BLaER1 (cell line): Measurements from ENCODE around the gene TCF15.

Experiments
- H3K27ac ChIP-seq: shearing (Covaris generic); formaldehyde crosslinking; 2 replicates; pipeline ENCODE4 v1.8.1; 2022
- H3K27me3 ChIP-seq: shearing (Covaris generic); formaldehyde crosslinking; 2 replicates; pipeline ENCODE4 v1.8.1; 2022
- H3K36me3 ChIP-seq: shearing (Covaris generic); formaldehyde crosslinking; 2 replicates; pipeline ENCODE4 v1.8.1; 2022
- H3K4me1 ChIP-seq: shearing (Covaris generic); formaldehyde crosslinking; 2 replicates; pipeline ENCODE4 v1.8.1; 2022
- H3K4me2 ChIP-seq: shearing (Covaris generic); formaldehyde crosslinking; 2 replicates; pipeline ENCODE4 v1.8.1; 2022
- H3K4me3 ChIP-seq: shearing (Covaris generic); formaldehyde crosslinking; 2 replicates; pipeline ENCODE4 v1.8.1; 2022
- H3K9ac ChIP-seq: shearing (Covaris generic); formaldehyde crosslinking; 2 replicates; pipeline ENCODE4 v1.8.1; 2022
- H3K9me3 ChIP-seq: shearing (Covaris generic); formaldehyde crosslinking; 2 replicates; pipeline ENCODE4 v1.8.1; 2022
- H4K20me1 ChIP-seq: shearing (Covaris generic); formaldehyde crosslinking; 2 replicates; pipeline ENCODE4 v1.8.1; 2022
- Cebpa-rat ChIP-seq: shearing (Covaris generic); IDR thresholded peaks from 2 replicates; pipeline ENCODE4 v1.8.1; 2022

TCF15 gene

GRCh38 chr20:631101-631500 lies 21.0 kb upstream of the TCF15 start:
- Histone ChIP-seq H3K4me1 (no peaks in the 10 kb centered on the region), H3K4me2 (no peak overlapping the region), H3K4me3 (no peak overlapping the region), H3K27me3 (no peaks in the 10 kb centered on the region), H3K36me3 (no peaks in the 10 kb centered on the region), H3K9me3 (no peaks in the 10 kb centered on the region), H3K27ac (no peak overlapping the region), H4K20me1 (no peaks in the 10 kb centered on the region), H3K9ac (no peak overlapping the region)
- no peak for TF ChIP-seq Cebpa-rat

GRCh38 chr20:626579-626978 lies 16.5 kb upstream of the TCF15 start:
- no peak for TF ChIP-seq Cebpa-rat
- Histone ChIP-seq H4K20me1 (no peaks in the 10 kb centered on the region), H3K36me3 (no peaks in the 10 kb centered on the region), H3K27ac (no peak overlapping the region), H3K4me3 (no peak overlapping the region), H3K27me3 (no peaks in the 10 kb centered on the region), H3K9me3 (no peaks in the 10 kb centered on the region), H3K4me2 (no peak overlapping the region), H3K9ac (no peak overlapping the region), H3K4me1 (no peaks in the 10 kb centered on the region)

GRCh38 chr20:625360-625932 lies 15.3 kb upstream of the TCF15 start:
- no peaks in the 10 kb centered on the region for H3K9me3 ChIP-seq
- H3K4me3 ChIP-seq = no peak overlapping the region
- no peak overlapping the region for H3K27ac ChIP-seq
- TF ChIP-seq Cebpa-rat = no peak
- no peaks in the 10 kb centered on the region for H3K27me3 ChIP-seq
- H3K4me2 ChIP-seq = no peak overlapping the region
- no peaks in the 10 kb centered on the region for H4K20me1 ChIP-seq
- no peaks in the 10 kb centered on the region; the same call in 1 of the 2 replicates for H3K4me1 ChIP-seq
- H3K9ac ChIP-seq = no peak overlapping the region
- H3K36me3 ChIP-seq = no peaks in the 10 kb centered on the region

GRCh38 chr20:623704-624103 lies 13.6 kb upstream of the TCF15 start:
- no peak overlapping the region for H3K4me2 ChIP-seq
- H3K36me3 ChIP-seq = no peaks in the 10 kb centered on the region
- no peak for TF ChIP-seq Cebpa-rat
- no peaks in the 10 kb centered on the region for H4K20me1 ChIP-seq
- no peaks in the 10 kb centered on the region for H3K27me3 ChIP-seq
- no peaks in the 10 kb centered on the region; the same call in 1 of the 2 replicates for H3K4me1 ChIP-seq
- H3K9me3 ChIP-seq = no peaks in the 10 kb centered on the region
- H3K27ac ChIP-seq = no peak overlapping the region
- no peak overlapping the region for H3K4me3 ChIP-seq
- H3K9ac ChIP-seq = no peak overlapping the region

- no peak for TF ChIP-seq Cebpa-rat
- Histone ChIP-seq H3K4me3 (no peak overlapping the region), H3K9ac (no peak overlapping the region), H3K9me3 (peaks cover 5% of the 10 kb centered on the region), H3K36me3 (no peaks in the 10 kb centered on the region), H3K27me3 (no peaks in the 10 kb centered on the region), H4K20me1 (no peaks in the 10 kb centered on the region), H3K4me2 (no peak overlapping the region), H3K27ac (no peak overlapping the region), H3K4me1 (no peaks in the 10 kb centered on the region; the same call in 1 of the 2 replicates)
These were observed 12.9 kb upstream of the TCF15 start for GRCh38 chr20:623021-623420.

- no peak overlapping the region for H3K9ac ChIP-seq
- H3K27ac ChIP-seq = no peak overlapping the region
- no peak overlapping the region for H3K4me2 ChIP-seq
- peaks cover 12% of the 10 kb centered on the region for H3K9me3 ChIP-seq
- no peaks in the 10 kb centered on the region for H4K20me1 ChIP-seq
- no peaks in the 10 kb centered on the region for H3K36me3 ChIP-seq
- no peak for TF ChIP-seq Cebpa-rat
- no peaks in the 10 kb centered on the region; the same call in 1 of the 2 replicates for H3K4me1 ChIP-seq
- H3K4me3 ChIP-seq = no peak overlapping the region
- H3K27me3 ChIP-seq = no peaks in the 10 kb centered on the region
These were observed 12.1 kb upstream of the TCF15 start for GRCh38 chr20:622161-622560.

GRCh38 chr20:621125-621756 lies 11.1 kb upstream of the TCF15 start:
- Histone ChIP-seq H3K4me2 (no peak overlapping the region), H3K27ac (no peak overlapping the region), H3K36me3 (no peaks in the 10 kb centered on the region), H3K4me3 (no peak overlapping the region), H3K4me1 (peaks cover 3% of the 10 kb centered on the region; the same call in 1 of the 2 replicates), H3K9me3 (peaks cover 12% of the 10 kb centered on the region), H4K20me1 (no peaks in the 10 kb centered on the region), H3K9ac (no peak overlapping the region), H3K27me3 (no peaks in the 10 kb centered on the region)
- TF ChIP-seq Cebpa-rat = no peak

- Histone ChIP-seq H3K36me3 (no peaks in the 10 kb centered on the region), H3K27me3 (no peaks in the 10 kb centered on the region), H3K9ac (no peak overlapping the region), H3K27ac (no peak overlapping the region), H4K20me1 (no peaks in the 10 kb centered on the region), H3K9me3 (peaks cover 12% of the 10 kb centered on the region), H3K4me2 (no peak overlapping the region), H3K4me3 (no peak overlapping the region), H3K4me1 (peaks cover 9% of the 10 kb centered on the region; the same call in 1 of the 2 replicates)
- TF ChIP-seq Cebpa-rat = no peak
These were observed 10.1 kb upstream of the TCF15 start for GRCh38 chr20:620246-620645.

- Histone ChIP-seq H3K36me3 (no peaks in the 10 kb centered on the region), H4K20me1 (no peaks in the 10 kb centered on the region), H3K9me3 (peaks cover 12% of the 10 kb centered on the region), H3K9ac (no peak overlapping the region), H3K4me3 (no peak overlapping the region), H3K27me3 (no peaks in the 10 kb centered on the region), H3K4me2 (no peak overlapping the region), H3K27ac (no peak overlapping the region), H3K4me1 (peaks cover 9% of the 10 kb centered on the region; the same call in 1 of the 2 replicates)
- no peak for TF ChIP-seq Cebpa-rat
These were observed 8.9 kb upstream of the TCF15 start for GRCh38 chr20:618980-619379.

- no peak overlapping the region for H3K4me3 ChIP-seq
- H3K4me1 ChIP-seq = peaks cover 9% of the 10 kb centered on the region; the same call in 1 of the 2 replicates
- no peak for TF ChIP-seq Cebpa-rat
- H3K9ac ChIP-seq = no peak overlapping the region
- H3K9me3 ChIP-seq = peaks cover 12% of the 10 kb centered on the region
- H4K20me1 ChIP-seq = no peaks in the 10 kb centered on the region
- no peaks in the 10 kb centered on the region for H3K36me3 ChIP-seq
- H3K27ac ChIP-seq = no peak overlapping the region
- H3K27me3 ChIP-seq = peaks cover 2% of the 10 kb centered on the region
- H3K4me2 ChIP-seq = no peak overlapping the region
These were observed 8.0 kb upstream of the TCF15 start for GRCh38 chr20:617934-618690.
